Measurements from ENCODE around the gene RNF7. TPM values are rescaled to one million over a fixed set of nuclear protein-coding genes. Genes with fewer than 3 reads are reported as not detected.

Gene RNF7
- polyA plus RNA-seq, 1 donor (not counting 4 experiments of a cell fraction or from before 2014, with no cell fraction given) = 96.5 TPM

GRCh38 chr3:141793476-141794260 is 55.6 kb downstream of the RNF7 start:
- DNase-seq (ENCODE audit: low read depth, low spot score) (no peak), FAIRE-seq (no peak)
- no peaks in the 10 kb centered on the region for H3K36me3 ChIP-seq (ENCODE audit: control insufficient read depth in 2 of 2, extremely low read depth in 1 of 2, insufficient read depth in 2 of 2, low read length in 2 of 2)
- no peak overlapping the region for H3K9ac ChIP-seq (ENCODE audit: control insufficient read depth, extremely low read depth, insufficient read depth, low read length)
- no peak overlapping the region for H2AFZ ChIP-seq (ENCODE audit: control insufficient read depth, low read length)
- no peak overlapping the region for H3K27ac ChIP-seq (ENCODE audit: control insufficient read depth, insufficient read depth, low read length)
- no peaks in the 10 kb centered on the region for H3K4me1 ChIP-seq (ENCODE audit: control insufficient read depth, extremely low read depth, insufficient read depth, low read length)
- no peak overlapping the region for H3K4me3 ChIP-seq (ENCODE audit: control insufficient read depth in 2 of 3, extremely low read depth in 1 of 3, insufficient read depth in 2 of 3, low read depth in 1 of 3, low read length in 3 of 3)
- no peaks in the 10 kb centered on the region for H3K27me3 ChIP-seq (ENCODE audit: control insufficient read depth, extremely low read depth, insufficient read depth, low read length)
- no peaks in the 10 kb centered on the region for H3K79me2 ChIP-seq (ENCODE audit: control insufficient read depth, insufficient read depth, low read length)
- no peak for TF ChIP-seq EZH2 (IDR thresholded peaks at IDR 0.05; ENCODE audit: low read length)
- no peak for TF ChIP-seq CTCF (optimal IDR thresholded peaks at IDR 0.05 in 1 of 3, IDR thresholded peaks at IDR 0.05 in 1 of 3, conservative IDR thresholded peaks at IDR 0.05 in 1 of 3; ENCODE audit: extremely low read depth in 1 of 3, insufficient read depth in 2 of 3, low read length in 3 of 3)
- H3K9me3 ChIP-seq (ENCODE audit: control insufficient read depth, low read depth, low read length) = no peaks in the 10 kb centered on the region
- H3K4me2 ChIP-seq (ENCODE audit: control insufficient read depth, extremely low read depth, insufficient read depth, low read depth, low read length) = no peak overlapping the region
- no peaks in the 10 kb centered on the region for H3K9me1 ChIP-seq (ENCODE audit: control insufficient read depth, extremely low read depth, insufficient read depth, low read length)
- no peaks in the 10 kb centered on the region for H4K20me1 ChIP-seq (ENCODE audit: control insufficient read depth, extremely low read depth, insufficient read depth, low read length)
- dilution Hi-C loops (cut with MboI; ENCODE audit: extremely low pct_ligation_motif_present, low sequenced_read_pairs) = no loop called here

GRCh38 chr3:141795276-141795675 is 57.2 kb downstream of the RNF7 start:
- no peak overlapping the region for H3K9ac ChIP-seq (ENCODE audit: control insufficient read depth, extremely low read depth, insufficient read depth, low read length)
- H3K36me3 ChIP-seq (ENCODE audit: control insufficient read depth in 2 of 2, extremely low read depth in 1 of 2, insufficient read depth in 2 of 2, low read length in 2 of 2) = no peaks in the 10 kb centered on the region
- H3K4me3 ChIP-seq (ENCODE audit: control insufficient read depth in 2 of 3, extremely low read depth in 1 of 3, insufficient read depth in 2 of 3, low read depth in 1 of 3, low read length in 3 of 3) = no peak overlapping the region
- FAIRE-seq (no peak), DNase-seq (ENCODE audit: low read depth, low spot score) (no peak)
- no peak overlapping the region for H2AFZ ChIP-seq (ENCODE audit: control insufficient read depth, low read length)
- no peaks in the 10 kb centered on the region for H3K79me2 ChIP-seq (ENCODE audit: control insufficient read depth, insufficient read depth, low read length)
- no peaks in the 10 kb centered on the region for H3K27me3 ChIP-seq (ENCODE audit: control insufficient read depth, extremely low read depth, insufficient read depth, low read length)
- dilution Hi-C loops (cut with MboI; ENCODE audit: extremely low pct_ligation_motif_present, low sequenced_read_pairs) = no loop called here
- H3K9me1 ChIP-seq (ENCODE audit: control insufficient read depth, extremely low read depth, insufficient read depth, low read length) = no peaks in the 10 kb centered on the region
- no peaks in the 10 kb centered on the region for H4K20me1 ChIP-seq (ENCODE audit: control insufficient read depth, extremely low read depth, insufficient read depth, low read length)
- no peaks in the 10 kb centered on the region for H3K9me3 ChIP-seq (ENCODE audit: control insufficient read depth, low read depth, low read length)
- no peak overlapping the region for H3K4me2 ChIP-seq (ENCODE audit: control insufficient read depth, extremely low read depth, insufficient read depth, low read depth, low read length)
- H3K27ac ChIP-seq (ENCODE audit: control insufficient read depth, insufficient read depth, low read length) = no peak overlapping the region
- H3K4me1 ChIP-seq (ENCODE audit: control insufficient read depth, extremely low read depth, insufficient read depth, low read length) = no peaks in the 10 kb centered on the region
- no peak for TF ChIP-seq CTCF (optimal IDR thresholded peaks at IDR 0.05 in 1 of 3, IDR thresholded peaks at IDR 0.05 in 1 of 3, conservative IDR thresholded peaks at IDR 0.05 in 1 of 3; ENCODE audit: extremely low read depth in 1 of 3, insufficient read depth in 2 of 3, low read length in 3 of 3)
- TF ChIP-seq EZH2 (IDR thresholded peaks at IDR 0.05; ENCODE audit: low read length) = no peak

Data from keratinocyte (primary cell).